ENCODE data around the gene TSPAN14.
A peak's percentile ranks its signal among the peaks of the same experiment; 100 is the strongest.
"Not testable (repeated sequence)": the region's sequence is repeated elsewhere in the genome, so short reads cannot be mapped to it uniquely, and the experiment has no call there.

TSPAN14 gene

GRCh38 chr10:80468806-80469421 is 14.8 kb downstream of the TSPAN14 start:
- no peak for DNase-seq (ENCODE audit: low spot score)

DNA sequence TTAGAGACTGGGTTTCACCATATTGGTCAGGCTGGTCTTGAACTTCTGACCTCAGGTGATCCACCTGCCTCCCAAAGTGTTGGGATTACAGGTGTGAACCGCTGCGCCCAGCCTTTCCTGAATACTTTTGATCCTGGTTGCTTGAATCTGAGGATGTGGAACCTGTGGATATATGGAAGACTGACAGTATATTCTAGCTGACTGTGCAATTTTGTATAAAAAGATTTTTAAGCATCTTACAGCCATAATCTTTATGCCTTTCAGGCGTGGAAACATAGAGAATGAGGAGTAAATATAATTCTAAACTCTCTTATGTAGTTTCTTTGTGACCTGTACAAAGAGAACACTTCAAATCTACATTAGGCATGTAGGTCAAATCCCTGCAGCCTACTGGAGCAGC is 16.2 kb downstream of the TSPAN14 start:
- DNase-seq (ENCODE audit: low spot score) = no peak

GRCh38 chr10:80471001-80471400 is 16.9 kb downstream of the TSPAN14 start:
- no peak for DNase-seq (ENCODE audit: low spot score)

DNA sequence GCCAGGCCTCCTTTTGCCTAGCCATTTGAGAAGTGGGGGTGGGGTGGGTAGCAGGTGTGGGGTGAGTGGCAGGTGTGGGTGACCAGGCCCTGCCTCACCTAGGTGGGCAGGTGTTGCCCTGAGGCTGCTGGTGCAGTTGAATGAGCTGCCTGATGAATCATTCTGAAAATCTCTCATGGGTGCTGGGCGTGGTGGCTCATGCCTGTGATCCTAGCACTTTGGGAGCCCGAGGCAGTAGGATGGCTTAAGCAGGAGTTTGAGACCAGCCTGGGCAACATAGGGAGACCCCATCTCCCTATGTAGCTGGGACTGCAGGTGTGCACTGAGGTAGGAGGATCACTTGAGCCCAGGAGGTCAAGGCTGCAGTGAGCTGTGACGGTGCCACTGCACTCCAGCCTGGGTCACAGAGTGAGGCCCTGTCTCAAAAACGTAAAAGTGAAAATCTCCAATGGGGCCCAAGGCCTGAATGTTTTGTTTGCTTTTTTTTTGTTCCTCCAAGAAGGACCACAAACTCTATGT is 17.7 kb downstream of the TSPAN14 start:
- no peak for DNase-seq (ENCODE audit: low spot score)

GRCh38 chr10:80472234-80473095 is 18.4 kb downstream of the TSPAN14 start:
- DNase-seq (ENCODE audit: low spot score) = peak; percentile 35

DNA sequence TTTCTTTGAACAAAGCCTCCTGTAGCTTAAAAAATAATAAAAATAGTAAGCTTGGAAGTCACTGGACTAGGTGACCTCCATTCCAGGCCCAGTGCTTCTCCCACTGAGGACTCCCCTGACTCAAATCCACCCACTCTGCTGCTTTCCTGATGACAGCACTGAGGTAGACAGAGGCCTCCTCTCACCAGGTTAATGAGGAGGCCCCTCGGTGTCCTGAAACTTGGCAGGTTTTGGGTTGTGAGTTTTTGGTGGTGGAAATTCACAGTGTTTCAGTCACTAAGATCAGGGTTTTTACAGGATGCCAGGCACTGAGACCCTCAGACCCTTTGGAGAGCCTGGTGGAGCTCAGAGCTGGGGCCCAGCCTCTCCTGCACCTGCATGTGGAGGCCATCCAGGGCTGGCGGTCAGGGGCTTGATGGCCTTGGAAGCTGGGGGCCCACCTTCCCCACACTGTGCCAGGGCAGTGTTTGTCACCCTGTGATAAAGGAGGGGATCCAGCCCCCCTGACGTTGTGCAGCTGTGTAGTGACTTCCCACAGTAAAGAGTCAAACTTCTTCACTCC is 19.1 kb downstream of the TSPAN14 start:
- DNase-seq (ENCODE audit: low spot score) = no peak

GRCh38 chr10:80473692-80474596 is 19.8 kb downstream of the TSPAN14 start:
- no peak for DNase-seq (ENCODE audit: low spot score)

DNA sequence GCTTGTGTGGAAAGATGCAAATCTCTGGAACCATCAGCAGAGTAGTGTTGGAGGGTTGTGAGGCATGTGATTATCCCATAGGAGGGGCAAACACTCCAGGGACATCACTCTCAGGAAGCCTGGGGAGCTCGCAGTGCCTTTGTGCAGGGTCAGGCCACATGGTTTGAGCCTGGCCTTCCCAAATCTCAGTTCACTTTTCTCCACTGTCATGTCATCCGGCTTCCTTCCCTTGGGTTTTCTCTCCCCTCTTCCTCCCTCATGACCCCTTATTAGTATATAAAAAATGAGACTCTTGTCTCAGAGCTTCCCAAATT is 20.4 kb downstream of the TSPAN14 start:
- no peak for DNase-seq (ENCODE audit: low spot score)

DNA sequence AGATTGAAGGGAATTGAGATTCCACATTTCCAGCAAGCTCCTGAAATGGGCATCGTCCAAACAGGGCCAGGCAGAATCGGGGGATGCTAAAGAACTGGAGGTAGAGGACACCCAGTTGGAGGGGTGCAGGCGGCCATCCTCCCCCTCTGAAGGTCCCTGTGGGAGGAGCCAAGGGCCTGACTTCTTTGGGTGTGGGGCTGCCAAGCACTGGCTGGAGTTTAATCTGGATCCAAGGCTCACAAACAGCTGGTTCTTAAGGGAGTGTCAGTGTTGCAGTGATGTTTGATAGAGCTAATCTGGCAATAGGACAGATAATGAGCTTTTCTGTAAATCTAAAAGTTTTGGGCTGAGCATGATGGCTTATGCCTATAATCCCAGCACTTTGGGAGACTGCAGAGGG is 20.8 kb downstream of the TSPAN14 start:
- DNase-seq (ENCODE audit: low spot score) = no peak

GRCh38 chr10:80475641-80476040 is 21.5 kb downstream of the TSPAN14 start:
- not testable (repeated sequence) for DNase-seq (ENCODE audit: low spot score)

DNA sequence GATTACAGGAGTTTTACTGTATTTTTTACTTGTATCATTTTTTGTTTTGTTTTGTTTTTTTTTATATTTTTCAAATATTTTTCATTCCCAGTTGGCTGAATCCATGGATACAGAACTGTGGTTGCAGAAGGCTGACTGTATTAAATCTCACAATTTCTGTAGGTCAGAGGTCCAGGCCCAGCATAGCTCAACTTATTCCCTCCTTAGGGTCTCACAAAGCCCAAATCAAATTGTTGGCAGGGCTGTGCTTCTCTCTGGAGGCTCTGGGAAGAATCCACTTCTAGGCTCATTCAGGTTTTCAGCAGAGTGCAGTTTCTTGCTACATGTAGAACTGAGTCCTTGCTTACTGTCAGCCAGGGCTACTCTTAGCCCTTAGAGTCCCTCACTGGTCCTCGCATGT is 22.6 kb downstream of the TSPAN14 start:
- no peak for DNase-seq (ENCODE audit: low spot score)

DNA sequence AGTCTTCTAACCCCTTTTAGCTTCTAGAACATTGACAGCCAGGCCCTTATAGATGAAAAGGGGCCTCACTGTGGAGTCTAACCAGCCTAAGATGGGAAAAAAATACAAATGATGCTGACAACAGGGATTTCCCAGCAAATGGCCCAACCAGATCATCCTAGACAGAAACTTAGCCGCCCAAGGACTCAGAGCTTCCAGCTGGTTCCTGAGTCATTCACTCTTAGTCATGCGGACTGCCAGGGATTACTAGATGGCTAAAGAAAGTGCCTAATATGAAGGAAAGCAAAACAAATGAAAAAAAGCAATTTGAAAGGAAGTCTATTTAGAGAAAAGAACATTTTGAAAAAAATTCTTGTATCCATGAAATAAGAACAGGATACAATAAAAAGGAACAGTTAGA is 23.7 kb downstream of the TSPAN14 start:
- DNase-seq (ENCODE audit: low spot score) = peak; percentile 36

GRCh38 chr10:80480373-80480772 is 26.3 kb downstream of the TSPAN14 start:
- not testable (repeated sequence) for DNase-seq (ENCODE audit: low spot score)

GRCh38 chr10:80480852-80481251 is 26.7 kb downstream of the TSPAN14 start:
- no peak for DNase-seq (ENCODE audit: low spot score)

GRCh38 chr10:80484243-80484642 is 30.1 kb downstream of the TSPAN14 start:
- DNase-seq (ENCODE audit: low spot score) = no peak

DNA sequence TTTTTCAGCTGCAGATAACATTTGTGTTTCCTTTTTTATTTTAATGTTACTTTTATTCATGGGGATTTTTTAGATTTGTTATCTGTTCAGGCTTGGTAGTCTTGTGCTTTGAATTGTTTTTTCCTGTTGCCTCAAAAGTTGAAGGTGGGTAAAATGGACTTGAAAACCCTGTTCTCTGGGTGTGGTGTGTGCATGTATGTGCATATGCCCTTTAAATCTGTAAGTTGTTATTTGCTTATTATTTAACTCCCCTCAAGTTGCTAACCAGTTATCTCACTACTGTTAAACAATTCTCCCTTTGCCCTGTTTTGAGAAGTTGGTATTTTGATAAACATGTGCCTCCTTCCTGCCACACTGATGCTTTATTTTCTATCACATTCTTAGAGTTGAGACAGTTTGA is 30.6 kb downstream of the TSPAN14 start:
- DNase-seq (ENCODE audit: low spot score) = no peak

GRCh38 chr10:80485076-80485945 is 31.2 kb downstream of the TSPAN14 start:
- no peak for DNase-seq (ENCODE audit: low spot score)

- no peak for DNase-seq (ENCODE audit: low spot score)
Observed at GRCh38 chr10:80485946-80486764, 32.0 kb downstream of the TSPAN14 start.

GRCh38 chr10:80486785-80487420 is 32.8 kb downstream of the TSPAN14 start:
- DNase-seq (ENCODE audit: low spot score) = no peak

- DNase-seq (ENCODE audit: low spot score) = no peak
Observed at GRCh38 chr10:80487421-80487785, 33.3 kb downstream of the TSPAN14 start.

Data from AG08396 (cell line).